ENCODE measurements around the gene PDAP1.
"Not testable (repeated sequence)": the region's sequence is repeated elsewhere in the genome, so short reads cannot be mapped to it uniquely, and the experiment has no call there.

The PDAP1 gene

DNA sequence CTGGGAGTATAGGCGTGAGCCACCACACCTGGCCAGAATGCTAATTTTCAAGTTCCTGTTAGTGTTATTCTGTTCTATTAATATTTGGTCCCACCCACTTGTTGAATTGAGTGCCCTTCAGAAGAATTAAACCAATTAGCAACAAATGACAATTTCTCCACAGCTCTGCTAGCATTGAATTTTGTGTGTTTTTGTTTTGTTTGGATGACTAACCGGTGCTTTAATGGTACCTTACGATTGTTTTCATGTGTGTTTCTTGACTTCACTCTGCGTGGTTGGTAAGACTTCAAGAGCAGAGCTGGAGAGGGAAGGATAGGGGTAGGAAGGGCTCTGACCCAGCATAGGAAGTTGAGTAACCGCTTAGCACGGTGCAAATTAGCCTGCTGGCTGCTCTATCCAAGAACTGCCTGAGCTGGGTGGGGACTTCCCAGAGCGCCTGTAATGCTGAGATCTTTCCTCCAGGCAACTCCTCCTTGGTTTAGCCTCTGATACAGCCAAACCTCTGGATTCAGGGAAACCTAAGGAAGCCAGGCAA lies 29.3 kb downstream of the PDAP1 start:
- peak; percentile 80 for DNase-seq (ENCODE audit: low read depth)

DNA sequence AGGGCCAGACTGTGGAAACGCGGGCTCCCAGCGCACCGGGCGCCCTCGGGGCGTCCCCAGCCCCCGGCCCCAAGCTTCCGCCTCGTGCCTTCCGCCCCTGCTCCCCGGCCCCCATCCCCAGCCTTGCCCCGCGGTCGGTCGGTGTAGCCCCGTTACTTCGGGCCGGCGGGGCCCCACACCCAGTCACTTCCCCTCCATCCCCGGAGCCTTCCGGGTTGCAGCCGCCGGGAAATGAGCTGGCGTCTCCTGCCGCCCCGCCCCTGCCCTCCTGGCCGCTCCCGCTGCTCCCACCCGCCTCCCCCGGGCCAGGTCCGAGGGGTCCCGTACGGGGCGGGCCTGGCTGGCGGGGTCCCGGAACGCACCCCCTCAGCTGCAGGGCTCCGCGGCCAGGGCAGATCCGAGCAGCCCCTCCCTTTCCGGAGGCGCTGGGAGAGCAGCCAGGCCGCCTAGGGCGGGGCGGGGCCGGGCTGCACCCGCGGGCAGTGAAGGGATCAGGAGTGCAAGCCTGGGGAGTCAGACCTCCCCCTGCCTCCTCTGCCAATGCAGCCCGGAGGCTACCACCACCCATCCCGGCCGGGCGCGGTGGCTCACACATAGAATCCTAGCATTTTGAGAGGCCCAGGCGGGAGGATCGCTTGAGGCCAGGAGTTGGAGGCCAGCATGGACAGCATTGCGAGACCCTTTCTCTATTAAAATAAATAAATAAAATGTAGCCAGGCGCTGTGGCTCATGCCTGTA lies 33.2 kb downstream of the PDAP1 start:
- DNase-seq (ENCODE audit: low read depth): no peak

DNA sequence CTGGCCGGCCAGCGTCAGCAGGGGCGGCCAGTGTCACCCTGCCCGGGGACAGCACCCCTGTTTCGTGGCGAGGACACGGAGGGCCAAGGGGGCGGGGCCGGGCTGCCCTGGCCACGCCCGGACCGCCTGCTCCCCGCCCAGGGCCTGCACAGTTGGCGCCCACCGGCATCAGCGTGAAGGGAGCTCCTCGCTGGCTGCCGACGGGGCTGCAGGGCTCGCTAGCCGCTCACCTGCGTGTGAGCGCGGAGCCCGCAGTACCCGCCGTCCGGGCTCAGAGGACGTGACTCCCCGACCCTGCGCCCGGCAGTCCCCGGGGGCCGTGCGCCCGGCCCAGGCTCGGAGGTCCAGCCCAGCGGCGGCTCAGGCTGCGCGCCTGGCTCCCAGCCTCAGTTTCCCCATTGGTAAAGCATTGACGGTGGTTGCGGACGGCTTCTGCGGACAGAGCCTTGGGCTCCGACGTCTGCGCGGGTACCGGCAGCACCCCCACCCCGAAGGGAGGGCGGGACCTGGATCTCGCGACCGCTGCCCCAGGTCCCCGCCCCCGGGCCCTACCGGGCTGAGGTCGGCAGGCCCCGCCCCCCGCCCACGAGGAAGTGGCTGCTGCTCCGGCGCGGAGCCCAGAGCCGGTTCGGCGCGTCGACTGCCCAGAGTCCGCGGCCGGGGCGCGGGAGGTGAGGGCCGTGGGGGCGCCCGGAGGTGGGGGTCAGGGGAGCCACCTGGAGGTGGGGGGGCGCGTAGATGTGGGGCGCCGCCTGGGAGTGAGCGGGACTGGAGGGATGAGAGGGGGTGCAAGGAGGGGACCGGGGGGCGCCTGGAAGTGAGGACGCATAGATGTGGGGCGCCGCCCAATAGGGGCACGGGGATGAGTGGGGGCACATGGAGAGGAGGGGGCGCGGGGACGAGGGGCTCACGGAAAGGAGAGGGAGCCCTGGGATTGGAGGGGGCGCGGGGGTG lies 34.0 kb downstream of the PDAP1 start, which contains the start of gene ARPC1B:
Gene ARPC1B, plus strand, starts transcription at position 620 of the 954 bp plus-strand sequence. CDS start 10,985 bp downstream, outside the sequence.
- no peak for DNase-seq (ENCODE audit: low read depth)

DNA sequence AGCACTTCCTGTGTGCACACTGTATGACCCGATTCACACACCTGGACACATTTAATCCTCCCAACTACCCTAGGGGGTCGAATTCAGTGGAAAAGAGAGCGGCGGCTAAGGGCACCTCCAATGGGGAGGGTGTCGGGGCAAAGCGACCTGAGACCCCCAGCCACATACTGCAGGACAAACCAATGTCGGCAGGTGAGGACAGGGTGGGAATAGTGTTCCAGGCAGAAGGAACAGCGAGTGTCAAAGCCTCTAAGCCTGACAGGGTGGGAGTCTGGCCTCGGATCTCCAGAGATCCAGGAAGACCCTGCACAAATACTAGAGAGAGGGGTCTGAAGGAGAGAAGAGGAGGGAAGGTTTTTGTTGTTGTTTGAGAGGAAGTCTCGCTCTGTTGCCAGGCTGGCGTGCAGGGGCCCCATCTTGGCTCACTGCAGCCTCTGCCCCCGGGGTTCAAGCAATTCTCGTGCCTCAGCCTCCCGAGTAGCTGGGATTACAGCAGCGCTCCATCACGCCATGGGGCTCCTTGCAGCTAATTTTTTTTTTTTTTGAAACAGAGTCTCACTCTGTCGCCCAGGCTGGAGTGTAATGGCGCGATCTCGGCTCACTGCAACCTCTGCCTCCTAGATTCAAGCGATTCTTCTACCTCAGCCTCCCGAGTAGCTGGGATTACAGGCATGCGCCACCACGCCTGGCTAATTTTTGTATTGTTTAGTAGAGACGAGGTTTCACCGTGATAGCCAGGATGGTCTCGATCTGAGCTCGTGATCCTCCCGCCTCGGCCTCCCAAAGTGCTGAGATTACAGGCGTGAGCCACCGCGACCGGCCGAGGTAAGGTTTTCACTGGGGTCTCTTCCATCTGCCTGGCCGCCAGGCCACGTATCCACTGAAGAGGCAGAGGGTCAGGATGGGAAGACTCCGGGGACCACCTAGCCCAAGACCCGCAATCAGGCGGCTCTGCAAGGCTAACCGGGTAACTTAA lies 35.0 kb downstream of the PDAP1 start:
- no peak for DNase-seq (ENCODE audit: low read depth)

GRCh38 chr7:99372275-99373090 lies 35.9 kb downstream of the PDAP1 start:
- no peak for DNase-seq (ENCODE audit: low read depth)

DNA sequence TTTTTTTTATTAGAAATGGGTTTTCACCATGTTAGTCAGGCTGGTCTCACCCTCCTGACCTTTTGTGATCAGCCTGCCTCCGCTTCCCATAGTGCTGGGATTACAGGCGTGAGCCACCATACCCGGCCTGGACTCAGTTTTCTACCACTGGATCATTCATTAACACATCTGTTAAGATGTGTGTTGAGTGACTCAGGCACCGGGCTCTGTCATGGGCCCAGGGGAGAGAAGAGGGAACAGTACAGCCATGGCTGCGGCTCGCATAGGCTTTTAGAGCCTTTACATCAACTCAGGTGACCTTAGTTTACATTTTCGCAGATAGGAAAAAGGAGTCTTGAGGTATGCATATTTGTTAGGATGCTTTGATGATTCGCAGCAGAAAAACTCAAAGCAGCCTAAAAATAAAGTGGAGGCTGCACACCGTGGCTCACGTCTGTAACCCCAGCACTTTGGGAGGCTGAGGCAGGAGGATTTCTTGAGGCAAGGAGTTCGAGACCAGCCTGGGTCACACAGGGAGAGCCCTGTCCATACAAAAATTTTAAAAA lies 36.9 kb downstream of the PDAP1 start:
- no peak for DNase-seq (ENCODE audit: low read depth)

GRCh38 chr7:99369767-99370391 lies 38.5 kb downstream of the PDAP1 start:
- DNase-seq (ENCODE audit: low read depth): no peak

DNA sequence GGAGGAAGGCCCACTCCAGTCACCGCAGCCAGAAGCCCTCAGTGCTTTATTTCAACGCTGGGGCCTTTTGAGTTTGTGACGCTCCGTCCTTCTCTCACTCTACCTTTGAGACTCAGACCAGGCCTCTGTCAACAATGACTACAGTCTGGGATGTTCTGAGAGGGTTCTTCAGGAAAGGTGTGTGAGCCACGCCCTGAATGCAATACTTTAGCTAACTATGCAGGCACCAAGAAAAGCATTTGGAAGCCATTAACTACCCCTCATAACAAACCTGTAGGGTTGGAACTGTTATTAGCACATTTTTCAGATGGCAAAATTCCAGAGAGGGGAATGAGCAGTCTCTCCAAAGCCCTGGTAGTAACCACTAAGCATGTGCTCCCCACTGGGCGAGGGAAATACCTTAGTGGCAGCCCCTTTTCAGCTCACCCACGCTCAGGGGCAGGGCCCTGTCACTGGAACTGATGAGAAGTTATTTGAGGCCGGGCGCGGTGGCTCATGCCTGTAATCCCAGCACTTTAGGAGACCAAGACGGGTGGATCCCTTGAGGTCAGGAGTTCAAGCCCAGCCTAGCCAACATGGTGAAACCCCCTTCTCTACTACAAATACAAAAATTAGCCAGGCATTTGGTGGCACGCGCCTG lies 39.5 kb downstream of the PDAP1 start:
- DNase-seq (ENCODE audit: low read depth): no peak

DNA sequence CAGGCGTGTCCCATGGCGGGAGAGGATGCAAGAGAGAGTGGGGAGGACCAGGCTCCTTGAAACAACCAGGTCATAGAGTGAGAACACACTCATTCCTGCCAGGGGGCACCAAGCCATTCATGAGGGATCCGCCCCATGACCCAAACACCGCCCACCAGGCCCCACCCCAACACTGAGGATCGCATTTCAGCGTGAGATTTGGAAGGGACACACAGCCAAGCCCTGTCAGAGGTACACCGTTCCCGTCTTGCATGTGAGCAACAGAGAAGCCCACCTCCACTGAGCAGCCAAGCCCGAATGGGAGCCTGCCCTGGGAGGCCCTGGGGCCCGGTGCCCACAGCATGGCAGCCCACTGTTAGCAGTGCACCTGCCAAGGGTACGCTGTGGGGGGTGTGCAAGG lies 41.8 kb downstream of the PDAP1 start:
- no peak for DNase-seq (ENCODE audit: low read depth)

GRCh38 chr7:99365318-99366141 lies 42.9 kb downstream of the PDAP1 start:
- no peak for DNase-seq (ENCODE audit: low read depth)

- no peak for DNase-seq (ENCODE audit: low read depth)
Observed at GRCh38 chr7:99363286-99363685, 45.1 kb downstream of the PDAP1 start.

DNA sequence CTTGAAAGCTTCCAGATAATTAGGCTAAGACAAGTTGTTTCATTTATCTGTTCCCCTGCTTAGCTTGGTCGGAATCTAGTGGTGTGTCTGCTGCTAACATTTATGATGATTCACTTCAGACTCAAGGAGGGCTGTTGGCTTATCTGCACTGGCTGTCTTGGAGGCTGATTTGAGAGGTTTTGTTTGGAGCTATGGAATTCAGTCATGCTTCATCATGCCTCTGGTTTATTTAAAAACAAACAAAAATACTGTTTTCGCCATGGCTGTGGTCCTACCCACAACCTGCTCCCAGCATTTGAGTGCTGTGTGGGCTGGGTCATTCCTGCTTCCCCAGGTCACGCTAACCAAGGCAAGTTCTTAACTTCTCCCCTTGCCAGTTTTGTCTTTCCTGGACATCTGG lies 45.6 kb downstream of the PDAP1 start:
- DNase-seq (ENCODE audit: low read depth): peak; percentile 74

DNA sequence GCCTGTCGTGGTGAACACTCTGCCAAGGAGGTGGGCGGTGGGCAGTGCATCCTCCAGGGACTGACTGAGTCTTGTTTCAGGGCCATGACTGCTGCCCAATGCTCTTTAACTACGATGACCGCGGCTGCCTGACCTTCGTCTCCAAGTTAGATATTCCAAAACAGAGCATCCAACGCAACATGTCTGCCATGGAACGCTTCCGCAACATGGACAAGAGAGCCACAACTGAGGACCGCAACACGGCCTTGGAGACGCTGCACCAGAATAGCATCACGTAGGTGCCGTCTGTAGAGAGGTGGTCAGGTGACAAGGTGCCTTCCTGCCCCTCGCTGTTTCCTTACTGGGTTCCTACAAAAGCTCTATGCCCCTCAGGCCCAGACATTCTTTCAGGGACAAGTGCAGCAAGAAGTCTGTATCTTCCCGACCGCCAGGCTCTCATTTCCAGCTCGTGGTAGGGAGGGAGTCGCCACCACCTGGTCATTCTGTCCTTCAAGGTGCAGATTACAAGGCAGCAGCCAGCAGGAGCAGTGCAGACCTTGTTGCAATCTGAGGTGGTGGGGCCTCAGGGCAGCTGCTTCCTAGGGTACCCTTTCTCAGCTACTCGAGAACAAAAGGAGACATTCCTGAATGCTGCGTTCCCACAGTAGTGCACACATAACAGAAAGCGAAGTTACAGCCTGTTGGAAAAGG lies 48.8 kb downstream of the PDAP1 start:
- DNase-seq (ENCODE audit: low read depth): no peak

DNA sequence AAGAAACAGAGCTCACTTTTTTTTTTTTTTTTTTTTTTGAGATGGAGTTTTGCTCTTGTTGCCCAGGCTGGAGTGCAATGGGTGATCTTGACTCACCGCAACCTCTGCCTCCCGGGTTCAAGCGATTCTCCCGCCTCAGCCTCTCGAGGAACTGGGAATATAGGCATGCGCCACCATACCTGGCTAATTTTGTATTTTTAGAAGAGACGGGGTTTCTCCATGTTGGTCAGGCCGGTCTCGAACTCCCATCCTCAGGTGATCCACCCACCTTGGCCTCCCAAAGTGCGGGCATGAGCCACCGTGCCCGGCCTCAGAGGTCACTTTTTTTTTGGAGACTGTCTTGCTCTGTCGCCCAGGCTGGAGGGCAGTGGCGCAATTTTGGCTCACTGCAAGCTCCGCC lies 49.9 kb downstream of the PDAP1 start:
- DNase-seq (ENCODE audit: low read depth): not testable (repeated sequence)

GRCh38 chr7:99357701-99358490 lies 50.5 kb downstream of the PDAP1 start:
- no peak for DNase-seq (ENCODE audit: low read depth)

DNA sequence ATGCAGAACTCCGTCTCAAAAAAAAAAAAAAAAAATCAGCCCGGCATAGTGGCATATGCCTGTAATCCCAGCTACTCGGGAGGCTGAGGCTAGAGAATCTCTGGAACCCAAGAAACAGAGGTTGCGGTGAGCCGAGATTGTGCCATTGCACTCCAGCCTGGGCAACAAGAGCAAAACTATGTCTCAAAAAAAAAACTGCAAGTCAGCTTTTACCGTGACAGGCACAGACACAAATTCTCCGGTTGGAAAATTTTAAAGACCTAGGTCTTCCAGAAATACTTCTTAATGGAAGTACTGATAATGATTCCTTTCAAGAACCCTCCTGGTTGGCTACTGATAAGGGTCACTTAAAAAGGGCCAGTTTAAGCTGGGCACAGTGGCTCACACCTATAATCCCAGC lies 53.3 kb downstream of the PDAP1 start:
- DNase-seq (ENCODE audit: low read depth): no peak

DNA sequence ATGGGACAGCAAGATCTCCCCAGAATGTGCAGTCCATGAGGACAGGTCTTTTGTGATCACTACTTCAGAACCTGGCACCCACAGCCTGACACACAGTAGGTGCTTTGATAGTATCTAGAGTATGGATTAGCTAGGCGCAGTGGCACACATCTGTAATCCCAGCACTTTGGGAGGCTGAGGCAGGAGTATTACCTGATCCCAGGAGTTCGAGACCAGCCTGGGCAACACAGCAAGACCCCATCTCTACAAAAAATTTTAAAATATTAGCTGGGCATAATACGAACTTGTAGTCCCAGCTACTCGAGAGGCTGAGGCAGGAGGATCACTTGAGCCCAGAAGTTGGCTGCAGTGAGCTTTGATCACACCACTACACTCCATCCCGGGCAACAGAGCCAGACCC lies 56.1 kb downstream of the PDAP1 start:
- DNase-seq (ENCODE audit: low read depth): no peak

Data from non-pigmented ciliary epithelial cell (primary cell).